HepG2 (cell line): ENCODE results near the gene SLC45A1. TPM values are rescaled to one million over a fixed set of nuclear protein-coding genes. Genes with fewer than 3 reads are reported as not detected.

Source experiments
- ATAC-seq: fragments of 200-7000 bp; cut with Tn5 transposase; 3 replicates; pipeline ENCODE4 v1.9.1; 2020; ENCODE audit warnings: mild to moderate bottlenecking, moderate library complexity
- BruUV-seq: library from RNA; stranded (reverse); fragments of 400-500 nt; replicated peaks from 2 replicates; lab custom pipeline; 2021; lab: Mats Ljungman, UMichigan
- CTCF ChIA-PET: fragments of 300-600 bp; formaldehyde crosslinking; extraction: SDS; loops from one replicate; lab custom pipeline; 2021; ENCODE audit warnings: low total read pairs, inconsistent platforms, low intra/inter-chr PET ratio; lab: Yijun Ruan, JAX
- POLR2A ChIA-PET: fragments of 350-600 bp; sonication (Branson Sonifier 250); formaldehyde crosslinking; loops from one replicate; lab custom pipeline; 2020; ENCODE audit warnings: antibody characterized with exemption, inconsistent platforms; lab: Yijun Ruan, JAX
- DNase-seq: peaks from one replicate; pipeline ENCODE4 v3.0.0-alpha.2; 2015; ENCODE audit warnings: low spot score
- FAIRE-seq: peaks from 3 replicates; lab custom pipeline; 2011; peaks lifted over from hg19 to GRCh38; lab: Jason Lieb, UNC
- H2AFZ ChIP-seq: one replicate; pipeline ENCODE4 v1.6.1; 2011; ENCODE audit warnings: low read length, inconsistent platforms
- H3K27ac ChIP-seq: fragments of 300-600 bp; 3 replicates; pipeline ENCODE4 v1.8.0; 2011; ENCODE audit warnings: mixed run types, mild to moderate bottlenecking, mixed read lengths, low read length, inconsistent platforms; ENCODE audit not compliant: insufficient read depth; ENCODE audit errors: extremely low read length
- H3K27me3 ChIP-seq, 2 experiments: fragments of 200-600 bp in 1 of 2; 2 replicates in 1 of 2; 3 replicates in 1 of 2; pipeline versions ENCODE4 v1.6.0 to v1.8.0; 2011; ENCODE audit warnings: low read length in 2 of 2, mild to moderate bottlenecking in 2 of 2, moderate library complexity in 2 of 2, inconsistent platforms in 1 of 2; ENCODE audit not compliant: insufficient read depth in 2 of 2, control insufficient read depth in 1 of 2
- H3K36me3 ChIP-seq, 2 experiments: fragments of 200-600 bp in 1 of 2; replicated peaks in 1 of 2; 2 replicates in 1 of 2; 3 replicates in 1 of 2; pipeline versions ENCODE4 v1.5.1 to v1.8.0; 2011; ENCODE audit warnings: low read length in 2 of 2, inconsistent platforms in 1 of 2; ENCODE audit not compliant: insufficient read depth in 2 of 2, control insufficient read depth in 1 of 2
- H3K4me1 ChIP-seq: 2 replicates; pipeline ENCODE4 v1.5.1; 2012; ENCODE audit warnings: low read length, inconsistent platforms; ENCODE audit not compliant: insufficient read depth
- H3K4me2 ChIP-seq: 2 replicates; pipeline ENCODE4 v1.6.0; 2011; ENCODE audit warnings: low read depth, low read length, inconsistent platforms
- H3K4me3 ChIP-seq, 3 experiments: fragments of 200-600 bp in 1 of 3; sonication (generic), shearing (Covaris generic) in 1 of 3; replicated peaks in 1 of 3; 2 replicates each; pipeline ENCODE4 v1.5.1; 2011 to 2016; ENCODE audit warnings: low read length in 3 of 3, inconsistent platforms in 2 of 3, low read depth in 2 of 3, mild to moderate bottlenecking in 2 of 3, control low read depth in 1 of 3, mixed read lengths in 1 of 3; ENCODE audit not compliant: insufficient read depth in 1 of 3
- H3K79me2 ChIP-seq: one replicate; pipeline ENCODE4 v1.6.1; 2011; ENCODE audit warnings: low read length, inconsistent platforms; ENCODE audit not compliant: insufficient read depth
- H3K9ac ChIP-seq: 2 replicates; pipeline ENCODE4 v1.6.0; 2011; ENCODE audit warnings: mild to moderate bottlenecking, low read depth, low read length, inconsistent platforms; ENCODE audit not compliant: insufficient read depth
- H3K9me3 ChIP-seq: 2 replicates; pipeline ENCODE4 v1.5.1; 2012; ENCODE audit warnings: mild to moderate bottlenecking, low read length
- H4K20me1 ChIP-seq: 2 replicates; pipeline ENCODE4 v1.6.0; 2011; ENCODE audit warnings: inconsistent platforms, mild to moderate bottlenecking, low read length, moderate library complexity; ENCODE audit not compliant: insufficient read depth
- ASH2L ChIP-seq: fragments of 300-600, 200-600 bp; sonication (generic); IDR thresholded peaks from 2 replicates; pipeline ENCODE4 v1.7.0; 2017; ENCODE audit warnings: low read depth, mild to moderate bottlenecking, moderate library complexity, mixed read lengths, low read length; ENCODE audit not compliant: insufficient read length
- HNRNPK ChIP-seq: fragments of 200-400 bp; formaldehyde crosslinking; IDR thresholded peaks from 2 replicates; pipeline ENCODE4 v1.6.1; 2018; ENCODE audit warnings: low read length, low read depth, moderate library complexity, mild to moderate bottlenecking; ENCODE audit not compliant: poor library complexity, severe bottlenecking
- KDM6A ChIP-seq: IDR thresholded peaks from 2 replicates; pipeline ENCODE4 v1.6.1; 2016; ENCODE audit warnings: low read depth
- KLF16 ChIP-seq, 2 experiments: sonication (generic) in 1 of 2; formaldehyde crosslinking in 1 of 2; IDR thresholded peaks; 2 replicates each; pipeline versions ENCODE4 v1.6.1 to v1.8.0; 2016 to 2023; ENCODE audit warnings: missing genetic modification reagents in 2 of 2, missing compliant biosample characterization in 1 of 2
- MTA3 ChIP-seq: sonication (generic); formaldehyde crosslinking; IDR thresholded peaks from 2 replicates; pipeline ENCODE4 v1.4.0; 2020; ENCODE audit warnings: missing genetic modification reagents
- NCOA1 ChIP-seq: sonication (generic); formaldehyde crosslinking; IDR thresholded peaks from 2 replicates; pipeline ENCODE4 v1.9.0; 2021; ENCODE audit warnings: missing genetic modification reagents
- PAX8 ChIP-seq: sonication (generic); formaldehyde crosslinking; IDR thresholded peaks from 2 replicates; pipeline ENCODE4 v1.8.0; 2022; ENCODE audit warnings: mild to moderate bottlenecking, missing genetic modification reagents, borderline replicate concordance
- SIN3A ChIP-seq: IDR thresholded peaks from 2 replicates; pipeline ENCODE4 v1.6.1; 2011; ENCODE audit warnings: low read depth, mild to moderate bottlenecking, control low read depth, low read length, borderline replicate concordance
- SOX13 ChIP-seq, 3 experiments: fragments of 450-650 bp in 1 of 3; sonication (generic) in 1 of 3; formaldehyde crosslinking in 1 of 3; IDR thresholded peaks in 2 of 3; conservative IDR thresholded peaks in 1 of 3; 2 replicates each; pipeline versions ENCODE4 v1.5.0 to v1.6.1; 2016 to 2020; ENCODE audit warnings: antibody characterized with exemption in 1 of 3, mild to moderate bottlenecking in 1 of 3, missing compliant biosample characterization in 1 of 3, missing genetic modification reagents in 1 of 3, moderate library complexity in 1 of 3
- WGBS: methylation state at CpG from one replicate; pipeline ENCODE4 v1.1.6; 2017; ENCODE audit warnings: low lambda C conversion rate; 5-methylcytosine and 5-hydroxymethylcytosine counted together
- in situ Hi-C: cut with HindIII; loops from 2 replicates; pipeline ENCODE4 v1.10.0; 2017; ENCODE audit warnings: low pct_unique_long_range_greater_than_20kb; ENCODE audit not compliant: extremely low pct_ligation_motif_present
- intact Hi-C: fragments of 100-400 bp; cut with micrococcal nuclease; formaldehyde crosslinking; loops from one replicate; pipeline ENCODE4 v1.10.0; 2022; ENCODE audit not compliant: unreplicated experiment
- polyA plus RNA-seq, 8 experiments: library from polyadenylated mRNA; depleted of rRNA in 3 of 8; stranded (reverse) in 7 of 8; unstranded in 1 of 8; fragments of >200 nt; fragmentation: Illumina TruSeq in 4 of 8; extraction: Trizol in 4 of 8; gene quantifications; 2 replicates each; pipeline versions ENCODE4 v1.2.1 to v1.2.3, GENCODE V29; 2011 to 2016; ENCODE audit warnings: low read depth in 4 of 8, missing spikeins in 1 of 8, mixed read lengths in 1 of 8; ENCODE audit not compliant: insufficient read depth in 1 of 8
- total RNA-seq, 5 experiments: library from RNA; depleted of rRNA; stranded (reverse); fragments of >200 nt; fragmentation: Illumina TruSeq; extraction: Trizol; gene quantifications; 2 replicates each; pipeline ENCODE4 v1.2.3, GENCODE V29; 2016; ENCODE audit warnings: low read depth in 1 of 5
- TF ChIP-seq, protein P1 (sequence below): sonication (generic); formaldehyde crosslinking; IDR thresholded peaks from 2 replicates; pipeline ENCODE4 v1.4.0; 2020; ENCODE audit warnings: mild to moderate bottlenecking, missing genetic modification reagents
- TF ChIP-seq, protein P2 (sequence below): sonication (generic); formaldehyde crosslinking; IDR thresholded peaks from 2 replicates; pipeline ENCODE4 v1.8.1; 2023; ENCODE audit warnings: missing genetic modification reagents, inconsistent platforms, borderline replicate concordance
- TF ChIP-seq, protein P3 (sequence below): sonication (generic); formaldehyde crosslinking; IDR thresholded peaks from 2 replicates; pipeline ENCODE4 v1.4.0; 2020; ENCODE audit warnings: missing genetic modification reagents, borderline replicate concordance
- TF ChIP-seq, protein P4 (sequence below): IDR thresholded peaks from 2 replicates; pipeline ENCODE4 v1.6.1; 2016; ENCODE audit warnings: missing biosample characterization, missing genetic modification reagents, low read depth
- TF ChIP-seq, protein P5 (sequence below): sonication (generic); formaldehyde crosslinking; IDR thresholded peaks from 2 replicates; pipeline ENCODE4 v1.4.0; 2020; ENCODE audit warnings: missing genetic modification reagents, borderline replicate concordance

Gene SLC45A1
- total and polyA plus RNA-seq, 2 of the 13 experiments (the other 11 are each of a cell fraction or from before 2014, with no cell fraction given), result not detected

GRCh38 chr1:8340448-8340847 is 22.5 kb downstream of the SLC45A1 start:
- Histone ChIP-seq H3K4me3 (no peak overlapping the region), H3K27ac (no peak overlapping the region), H3K36me3 (no peaks in the 10 kb centered on the region), H3K9me3 (no peaks in the 10 kb centered on the region), H3K79me2 (no peaks in the 10 kb centered on the region), H2AFZ (no peak overlapping the region), H4K20me1 (no peaks in the 10 kb centered on the region), H3K27me3 (peaks cover 5 to 29% of the 10 kb centered on the region in 2 experiments; a peak in 4 of 5 replicates), H3K9ac (no peak overlapping the region), H3K4me2 (no peak overlapping the region), H3K4me1 (peaks cover 24% of the 10 kb centered on the region)
- intact Hi-C loops, result no loop called here
- no TSS peak for BruUV-seq
- in situ Hi-C loops, result no loop called here
- CTCF ChIA-PET, result no interaction called here
- WGBS, result 29% methylated on average over 6 of the region's 6 CpGs
- FAIRE-seq (no peak), DNase-seq (no peak), ATAC-seq (no peak)
- POLR2A ChIA-PET, result no interaction called here
- TF ChIP-seq, protein P1, sequence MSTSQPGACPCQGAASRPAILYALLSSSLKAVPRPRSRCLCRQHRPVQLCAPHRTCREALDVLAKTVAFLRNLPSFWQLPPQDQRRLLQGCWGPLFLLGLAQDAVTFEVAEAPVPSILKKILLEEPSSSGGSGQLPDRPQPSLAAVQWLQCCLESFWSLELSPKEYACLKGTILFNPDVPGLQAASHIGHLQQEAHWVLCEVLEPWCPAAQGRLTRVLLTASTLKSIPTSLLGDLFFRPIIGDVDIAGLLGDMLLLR (CRISPR knock-in tag), result no peak
- TF ChIP-seq NCOA1, result no peak
- no peak for TF ChIP-seq KDM6A
- TF ChIP-seq MTA3 (CRISPR knock-in tag), result no peak
- TF ChIP-seq, protein P2, sequence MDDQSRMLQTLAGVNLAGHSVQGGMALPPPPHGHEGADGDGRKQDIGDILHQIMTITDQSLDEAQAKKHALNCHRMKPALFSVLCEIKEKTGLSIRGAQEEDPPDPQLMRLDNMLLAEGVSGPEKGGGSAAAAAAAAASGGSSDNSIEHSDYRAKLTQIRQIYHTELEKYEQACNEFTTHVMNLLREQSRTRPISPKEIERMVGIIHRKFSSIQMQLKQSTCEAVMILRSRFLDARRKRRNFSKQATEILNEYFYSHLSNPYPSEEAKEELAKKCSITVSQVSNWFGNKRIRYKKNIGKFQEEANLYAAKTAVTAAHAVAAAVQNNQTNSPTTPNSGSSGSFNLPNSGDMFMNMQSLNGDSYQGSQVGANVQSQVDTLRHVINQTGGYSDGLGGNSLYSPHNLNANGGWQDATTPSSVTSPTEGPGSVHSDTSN (CRISPR knock-in tag), result no peak
- TF ChIP-seq, protein P3, sequence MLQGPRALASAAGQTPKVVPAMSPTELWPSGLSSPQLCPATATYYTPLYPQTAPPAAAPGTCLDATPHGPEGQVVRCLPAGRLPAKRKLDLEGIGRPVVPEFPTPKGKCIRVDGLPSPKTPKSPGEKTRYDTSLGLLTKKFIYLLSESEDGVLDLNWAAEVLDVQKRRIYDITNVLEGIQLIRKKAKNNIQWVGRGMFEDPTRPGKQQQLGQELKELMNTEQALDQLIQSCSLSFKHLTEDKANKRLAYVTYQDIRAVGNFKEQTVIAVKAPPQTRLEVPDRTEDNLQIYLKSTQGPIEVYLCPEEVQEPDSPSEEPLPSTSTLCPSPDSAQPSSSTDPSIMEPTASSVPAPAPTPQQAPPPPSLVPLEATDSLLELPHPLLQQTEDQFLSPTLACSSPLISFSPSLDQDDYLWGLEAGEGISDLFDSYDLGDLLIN (CRISPR knock-in tag), result no peak
- no peak for TF ChIP-seq SOX13 (IDR thresholded peaks at IDR 0.05)
- TF ChIP-seq SOX13 (CRISPR knock-in tag; conservative IDR thresholded peaks at IDR 0.05 in 1 of 2, IDR thresholded peaks at IDR 0.05 in 1 of 2), result no peak
- TF ChIP-seq, protein P4, sequence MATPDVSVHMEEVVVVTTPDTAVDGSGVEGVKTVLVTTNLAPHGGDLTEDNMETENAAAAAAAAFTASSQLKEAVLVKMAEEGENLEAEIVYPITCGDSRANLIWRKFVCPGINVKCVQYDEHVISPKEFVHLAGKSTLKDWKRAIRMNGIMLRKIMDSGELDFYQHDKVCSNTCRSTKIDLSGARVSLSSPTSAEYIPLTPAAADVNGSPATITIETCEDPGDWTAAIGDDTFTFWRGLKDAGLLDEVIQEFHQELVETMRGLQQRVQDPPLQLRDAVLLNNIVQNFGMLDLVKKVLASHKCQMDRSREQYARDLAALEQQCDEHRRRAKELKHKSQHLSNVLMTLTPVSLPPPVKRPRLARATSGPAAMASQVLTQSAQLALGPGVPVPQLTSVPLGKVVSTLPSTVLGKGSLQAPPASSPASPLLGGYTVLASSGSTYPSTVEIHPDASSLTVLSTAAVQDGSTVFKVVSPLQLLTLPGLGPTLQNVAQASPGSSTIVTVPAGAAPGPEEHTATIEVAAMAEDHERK, result no peak
- no peak for TF ChIP-seq PAX8 (CRISPR knock-in tag)
- no peak for TF ChIP-seq ASH2L
- no peak for TF ChIP-seq HNRNPK
- TF ChIP-seq KLF16 (CRISPR knock-in tag; IDR thresholded peaks at IDR 0.05), result no peak
- TF ChIP-seq SIN3A, result no peak
- TF ChIP-seq, protein P5, sequence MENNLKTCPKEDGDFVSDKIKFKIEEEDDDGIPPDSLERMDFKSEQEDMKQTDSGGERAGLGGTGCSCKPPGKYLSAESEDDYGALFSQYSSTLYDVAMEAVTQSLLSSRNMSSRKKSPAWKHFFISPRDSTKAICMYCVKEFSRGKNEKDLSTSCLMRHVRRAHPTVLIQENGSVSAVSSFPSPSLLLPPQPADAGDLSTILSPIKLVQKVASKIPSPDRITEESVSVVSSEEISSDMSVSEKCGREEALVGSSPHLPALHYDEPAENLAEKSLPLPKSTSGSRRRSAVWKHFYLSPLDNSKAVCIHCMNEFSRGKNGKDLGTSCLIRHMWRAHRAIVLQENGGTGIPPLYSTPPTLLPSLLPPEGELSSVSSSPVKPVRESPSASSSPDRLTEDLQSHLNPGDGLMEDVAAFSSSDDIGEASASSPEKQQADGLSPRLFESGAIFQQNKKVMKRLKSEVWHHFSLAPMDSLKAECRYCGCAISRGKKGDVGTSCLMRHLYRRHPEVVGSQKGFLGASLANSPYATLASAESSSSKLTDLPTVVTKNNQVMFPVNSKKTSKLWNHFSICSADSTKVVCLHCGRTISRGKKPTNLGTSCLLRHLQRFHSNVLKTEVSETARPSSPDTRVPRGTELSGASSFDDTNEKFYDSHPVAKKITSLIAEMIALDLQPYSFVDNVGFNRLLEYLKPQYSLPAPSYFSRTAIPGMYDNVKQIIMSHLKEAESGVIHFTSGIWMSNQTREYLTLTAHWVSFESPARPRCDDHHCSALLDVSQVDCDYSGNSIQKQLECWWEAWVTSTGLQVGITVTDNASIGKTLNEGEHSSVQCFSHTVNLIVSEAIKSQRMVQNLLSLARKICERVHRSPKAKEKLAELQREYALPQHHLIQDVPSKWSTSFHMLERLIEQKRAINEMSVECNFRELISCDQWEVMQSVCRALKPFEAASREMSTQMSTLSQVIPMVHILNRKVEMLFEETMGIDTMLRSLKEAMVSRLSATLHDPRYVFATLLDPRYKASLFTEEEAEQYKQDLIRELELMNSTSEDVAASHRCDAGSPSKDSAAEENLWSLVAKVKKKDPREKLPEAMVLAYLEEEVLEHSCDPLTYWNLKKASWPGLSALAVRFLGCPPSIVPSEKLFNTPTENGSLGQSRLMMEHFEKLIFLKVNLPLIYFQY (CRISPR knock-in tag), result no peak
